ENCODE measurements around the gene LAMTOR2.

DNA sequence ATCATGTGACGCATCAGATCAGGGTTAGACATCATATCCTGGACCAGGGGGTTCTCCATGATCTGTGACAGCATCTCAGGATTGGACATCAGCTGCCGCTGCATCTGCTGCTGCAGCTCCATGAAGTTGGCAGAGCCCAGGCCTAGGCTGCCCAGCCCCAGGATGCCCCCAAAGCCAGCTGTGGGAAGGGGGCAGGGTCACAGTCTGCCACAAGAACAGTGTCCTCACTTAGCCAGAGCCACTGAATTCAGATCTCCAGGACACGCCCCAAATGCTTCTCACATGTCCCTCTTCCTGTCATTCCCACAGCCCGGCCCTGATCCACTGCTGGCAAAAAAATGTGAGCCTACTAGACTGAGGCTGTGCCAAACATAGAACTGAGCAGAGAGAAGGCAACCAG lies 4.2 kb upstream of the LAMTOR2 start:
- TF ChIP-seq CTCF (IDR thresholded peaks at IDR 0.05) = no peak
- no peak for TF ChIP-seq POLR2A (IDR thresholded peaks at IDR 0.05)

Measured in uterus (tissue), 2 donors.